ENCODE measurements around the gene CAMSAP3. TPM values are rescaled to one million over a fixed set of nuclear protein-coding genes. Genes with fewer than 3 reads are reported as not detected.
"Not testable (repeated sequence)": the region's sequence is repeated elsewhere in the genome, so short reads cannot be mapped to it uniquely, and the experiment has no call there.

CAMSAP3 gene
- total RNA-seq, 1 donor from 2014 or later: not detected

GRCh38 chr19:7577422-7577821, 18.2 kb upstream of the CAMSAP3 start:
- not testable (repeated sequence) for DNase-seq (ENCODE audit: low read depth)

GRCh38 chr19:7578127-7578526, 17.5 kb upstream of the CAMSAP3 start:
- DNase-seq (ENCODE audit: low read depth): no peak

GRCh38 chr19:7579182-7579581, 16.5 kb upstream of the CAMSAP3 start:
- no peak for DNase-seq (ENCODE audit: low read depth)

GRCh38 chr19:7582446-7582845, 13.2 kb upstream of the CAMSAP3 start:
- no peak for DNase-seq (ENCODE audit: low read depth)

GRCh38 chr19:7589822-7590221, 5.8 kb upstream of the CAMSAP3 start:
- no peak for DNase-seq (ENCODE audit: low read depth)

GRCh38 chr19:7590256-7590655, 5.4 kb upstream of the CAMSAP3 start:
- DNase-seq (ENCODE audit: low read depth): no peak

GRCh38 chr19:7596211-7596937, 711 bp downstream of the CAMSAP3 start:
- no peak for DNase-seq (ENCODE audit: low read depth)

- DNase-seq (ENCODE audit: low read depth): no peak
These were observed 2.0 kb downstream of the CAMSAP3 start for GRCh38 chr19:7597689-7598088.

- no peak for DNase-seq (ENCODE audit: low read depth)
These were observed 2.5 kb downstream of the CAMSAP3 start for GRCh38 chr19:7598180-7598579.

GRCh38 chr19:7600721-7601120, 5.1 kb downstream of the CAMSAP3 start:
- DNase-seq (ENCODE audit: low read depth): no peak

GRCh38 chr19:7602240-7602934, 6.7 kb downstream of the CAMSAP3 start:
- no peak for DNase-seq (ENCODE audit: low read depth)

- DNase-seq (ENCODE audit: low read depth): no peak
These were observed 7.4 kb downstream of the CAMSAP3 start for GRCh38 chr19:7602935-7603497.

GRCh38 chr19:7603919-7604318, 8.3 kb downstream of the CAMSAP3 start:
- no peak for DNase-seq (ENCODE audit: low read depth)

GRCh38 chr19:7605490-7606222, 10.0 kb downstream of the CAMSAP3 start:
- no peak for DNase-seq (ENCODE audit: low read depth)

- DNase-seq (ENCODE audit: low read depth): no peak
These were observed 10.6 kb downstream of the CAMSAP3 start for GRCh38 chr19:7606289-7606688.

GRCh38 chr19:7607212-7607873, 11.7 kb downstream of the CAMSAP3 start:
- DNase-seq (ENCODE audit: low read depth): no peak

- no peak for DNase-seq (ENCODE audit: low read depth)
These were observed 12.4 kb downstream of the CAMSAP3 start for GRCh38 chr19:7607874-7608560.

- DNase-seq (ENCODE audit: low read depth): no peak
These were observed 15.0 kb downstream of the CAMSAP3 start for GRCh38 chr19:7610491-7611240.

- no peak for DNase-seq (ENCODE audit: low read depth)
These were observed 16.0 kb downstream of the CAMSAP3 start for GRCh38 chr19:7611541-7612279.
